IPS-11a (cell line): ENCODE measurements around the gene ABCG5.

Source experiments
- H3K4me3 ChIP-seq: one replicate; pipeline ENCODE4 v1.5.1; 2013; ENCODE audit warnings: low read depth, low read length, control low read depth

ABCG5 gene

DNA sequence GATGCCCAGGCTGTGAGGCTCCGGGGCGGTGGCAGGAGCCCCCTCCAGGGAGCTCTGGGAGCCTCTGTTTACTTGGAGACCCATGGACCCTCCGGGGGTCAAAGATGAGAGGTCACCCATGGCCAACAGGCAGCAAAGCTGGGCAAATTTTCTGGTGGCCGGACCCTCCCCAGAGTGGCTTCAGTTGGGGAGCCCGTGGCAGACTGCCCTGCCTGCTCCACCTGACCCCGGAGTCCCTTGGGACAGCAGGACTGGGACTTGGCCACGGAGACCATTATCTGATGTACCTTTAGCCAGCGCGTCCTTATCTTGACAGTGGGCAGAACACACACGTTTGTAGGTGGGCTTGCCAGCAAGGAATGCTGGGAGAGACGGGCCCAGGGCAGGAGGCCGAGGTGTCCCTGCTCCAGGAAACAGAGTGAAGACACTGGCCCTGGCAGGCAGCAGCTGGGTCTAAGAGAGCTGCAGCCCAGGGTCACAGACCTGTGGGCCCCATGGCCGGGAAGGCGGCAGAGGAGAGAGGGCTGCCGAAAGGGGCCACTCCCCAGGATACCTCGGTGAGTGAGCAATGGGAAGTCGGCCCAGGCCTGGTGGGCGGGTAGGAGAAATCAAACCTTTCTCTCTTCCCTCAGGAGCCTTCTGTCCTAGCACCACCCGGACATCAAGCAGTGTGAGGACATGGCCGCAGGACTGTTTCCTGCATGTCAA is at the start of gene ABCG5, which contains the start of gene ABCG8:
TSS of gene ABCG5 (minus strand) at position 280 of the 708 bp plus-strand sequence. CDS start at position 120, 160 bp downstream.
TSS of gene ABCG8 (plus strand) at position 412 of the 708 bp plus-strand sequence. CDS start at position 495, 83 bp downstream.
- no peak within 1 kb of the TSS for H3K4me3 ChIP-seq

DNA sequence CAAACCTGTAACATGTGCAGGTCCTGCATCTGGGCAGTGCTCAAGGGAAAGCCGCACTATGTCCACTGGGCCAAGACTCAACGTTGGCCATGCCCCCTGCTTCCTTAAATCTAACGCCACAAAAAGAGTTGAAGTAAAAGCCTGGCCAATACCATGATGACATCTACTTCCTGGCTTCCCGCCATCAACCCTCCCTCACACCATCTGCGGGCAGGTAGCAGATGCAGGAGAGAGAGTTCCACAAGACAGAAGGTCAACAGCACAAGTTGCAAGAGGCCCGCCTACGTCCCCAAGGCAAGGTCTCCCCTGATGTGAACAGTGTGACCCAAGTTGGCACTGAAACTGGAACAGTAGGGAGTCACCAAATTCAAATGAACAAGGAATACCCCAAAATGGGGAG is 48.5 kb upstream of the ABCG5 start:
- no peak overlapping the region for H3K4me3 ChIP-seq

DNA sequence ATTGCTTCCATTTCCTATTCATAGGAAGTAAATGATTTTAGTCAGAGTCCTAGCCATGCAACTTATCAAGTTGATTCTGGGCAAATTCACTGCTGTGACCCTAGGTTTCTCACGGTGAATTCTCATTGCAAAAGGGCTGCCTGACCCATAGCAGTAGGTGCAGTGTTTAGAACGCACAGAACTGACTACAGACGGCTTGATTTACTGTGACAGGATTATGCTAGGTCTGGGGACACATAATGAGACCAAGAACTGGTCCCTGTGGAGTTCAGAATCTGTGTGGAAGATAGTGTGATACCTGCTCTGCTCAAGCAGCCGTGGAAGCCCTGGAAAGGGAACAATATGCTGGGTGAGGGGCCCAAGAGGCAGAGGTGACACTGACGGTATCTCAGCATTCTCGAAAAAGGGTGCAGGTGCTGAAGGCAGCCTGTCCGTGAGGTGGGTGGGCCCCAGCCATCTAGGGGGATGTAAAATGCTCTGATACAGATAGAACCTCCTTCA is 46.5 kb upstream of the ABCG5 start:
- no peak overlapping the region for H3K4me3 ChIP-seq

DNA sequence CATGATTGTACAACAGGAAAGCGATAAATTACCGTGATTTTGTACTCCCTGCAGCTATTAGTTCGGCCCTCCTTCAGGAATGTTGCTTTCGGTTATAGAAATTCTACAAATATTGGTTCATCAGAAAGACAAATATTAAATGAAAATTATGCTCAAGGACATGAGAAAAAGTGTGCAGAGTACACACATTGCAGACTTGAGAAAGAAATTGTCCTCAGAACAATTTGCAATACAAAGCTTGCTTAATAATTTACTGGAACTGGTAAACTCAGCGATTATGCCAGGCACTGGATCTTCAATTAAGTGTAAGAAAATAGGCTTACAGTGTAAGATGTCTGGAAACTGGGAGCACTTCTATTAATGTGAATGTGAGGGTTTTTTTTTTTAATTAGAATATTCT is 46.0 kb upstream of the ABCG5 start:
- H3K4me3 ChIP-seq, result no peak overlapping the region

DNA sequence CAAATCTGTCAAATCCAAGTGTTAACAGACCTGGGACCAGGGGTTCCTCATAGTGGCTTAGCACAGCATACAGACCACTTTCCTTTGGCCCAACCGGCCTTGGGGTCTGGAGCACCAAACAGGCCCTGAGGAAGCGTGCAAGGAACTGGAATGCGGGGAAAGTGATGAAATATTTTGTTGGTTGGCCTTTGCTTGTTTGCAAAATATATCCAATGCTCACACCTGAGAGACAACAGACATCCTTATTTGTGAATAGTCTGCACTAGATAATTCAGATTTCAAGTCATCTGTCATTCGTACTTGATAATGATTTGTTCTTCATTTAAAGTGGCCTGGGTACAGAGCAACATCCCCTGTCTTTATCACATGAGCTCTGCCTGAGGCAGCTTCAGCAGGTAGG is 43.7 kb upstream of the ABCG5 start:
- H3K4me3 ChIP-seq, result no peak overlapping the region

DNA sequence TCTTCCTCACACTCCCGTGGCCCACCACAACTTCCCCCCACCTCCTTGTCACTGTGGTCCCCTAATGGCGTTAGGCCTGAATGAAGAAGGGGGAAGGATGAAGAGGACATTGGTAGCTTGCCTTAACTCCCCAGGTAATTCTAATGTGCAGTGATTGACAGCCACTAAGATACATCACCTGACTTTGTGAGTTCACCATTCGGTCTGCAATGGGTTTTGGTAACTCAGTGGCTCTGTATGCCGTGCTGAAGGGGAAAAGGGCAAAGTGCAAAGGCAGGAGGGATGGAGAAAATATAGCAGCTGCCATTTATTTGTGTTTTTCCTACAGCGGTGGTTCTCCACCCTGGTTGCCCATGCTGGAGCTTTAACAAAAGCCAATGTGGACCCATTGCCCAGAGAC is 42.3 kb upstream of the ABCG5 start:
- no peak overlapping the region for H3K4me3 ChIP-seq

DNA sequence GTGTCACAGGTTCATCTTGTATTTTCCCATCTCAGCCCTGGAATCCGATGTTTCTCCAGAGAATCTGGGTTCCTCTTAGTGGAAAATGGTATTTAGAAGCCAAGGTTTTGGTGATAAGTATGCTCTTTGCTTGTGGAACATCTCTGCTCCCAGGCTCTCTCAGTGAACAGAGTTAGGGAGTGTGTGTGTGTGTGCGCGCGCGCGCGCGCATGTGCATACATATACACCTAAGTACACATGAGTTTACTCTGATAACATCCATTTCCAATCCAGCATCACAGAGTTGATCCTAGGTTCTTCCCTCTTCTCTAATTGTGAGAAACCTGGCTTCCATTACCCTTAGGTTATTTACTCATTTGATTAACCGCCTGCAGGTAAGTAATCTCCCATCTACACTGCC is 41.8 kb upstream of the ABCG5 start:
- no peak overlapping the region for H3K4me3 ChIP-seq

DNA sequence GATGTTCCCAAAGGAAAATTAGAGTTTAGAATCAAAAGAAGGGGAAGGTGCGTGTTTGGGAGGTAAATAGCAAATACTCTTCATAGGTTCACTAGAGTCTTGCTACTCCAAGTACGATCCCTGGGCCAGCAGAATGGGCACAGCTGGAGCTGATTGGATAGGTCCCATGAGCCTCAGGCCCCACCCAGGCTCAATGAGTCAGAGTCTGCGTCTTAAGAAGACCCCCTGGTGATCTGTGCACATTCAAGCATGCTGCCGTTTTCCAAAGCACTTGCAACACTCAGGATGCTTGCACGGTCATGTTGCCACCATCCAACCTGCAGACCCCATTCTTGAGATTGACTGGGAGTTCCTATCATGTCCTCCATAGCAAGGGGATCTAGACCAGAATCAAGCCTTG is 40.6 kb upstream of the ABCG5 start:
- H3K4me3 ChIP-seq, result no peak overlapping the region

DNA sequence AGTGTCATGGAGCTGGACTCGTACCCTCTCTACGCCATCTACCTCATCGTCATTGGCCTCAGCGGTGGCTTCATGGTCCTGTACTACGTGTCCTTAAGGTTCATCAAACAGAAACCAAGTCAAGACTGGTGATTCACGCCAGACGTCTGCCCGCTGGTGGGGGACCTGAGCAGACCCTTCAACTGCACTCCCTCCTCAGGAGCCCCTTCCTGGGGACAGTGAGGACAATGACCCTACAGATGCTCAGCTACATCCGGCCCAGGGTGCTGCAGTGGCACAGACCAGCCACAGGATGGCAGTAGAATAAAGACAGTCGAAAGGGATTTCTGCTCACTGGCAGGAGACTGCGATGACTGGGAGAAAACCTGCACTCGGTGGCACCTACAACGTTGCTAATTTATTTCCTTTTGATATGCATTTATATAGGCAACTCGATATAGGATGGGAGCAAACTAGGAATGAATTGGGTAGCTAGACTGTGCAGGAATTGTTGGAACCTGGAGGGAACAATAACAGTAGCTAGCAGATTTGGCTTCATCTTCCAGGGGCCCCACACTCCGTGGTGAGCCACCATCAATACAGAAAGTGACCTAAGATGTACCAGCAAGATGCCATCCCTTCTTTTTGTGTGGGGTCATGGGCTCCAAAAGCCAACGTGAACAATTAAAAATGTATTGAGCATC is 39.3 kb upstream of the ABCG5 start:
- no peak overlapping the region for H3K4me3 ChIP-seq

DNA sequence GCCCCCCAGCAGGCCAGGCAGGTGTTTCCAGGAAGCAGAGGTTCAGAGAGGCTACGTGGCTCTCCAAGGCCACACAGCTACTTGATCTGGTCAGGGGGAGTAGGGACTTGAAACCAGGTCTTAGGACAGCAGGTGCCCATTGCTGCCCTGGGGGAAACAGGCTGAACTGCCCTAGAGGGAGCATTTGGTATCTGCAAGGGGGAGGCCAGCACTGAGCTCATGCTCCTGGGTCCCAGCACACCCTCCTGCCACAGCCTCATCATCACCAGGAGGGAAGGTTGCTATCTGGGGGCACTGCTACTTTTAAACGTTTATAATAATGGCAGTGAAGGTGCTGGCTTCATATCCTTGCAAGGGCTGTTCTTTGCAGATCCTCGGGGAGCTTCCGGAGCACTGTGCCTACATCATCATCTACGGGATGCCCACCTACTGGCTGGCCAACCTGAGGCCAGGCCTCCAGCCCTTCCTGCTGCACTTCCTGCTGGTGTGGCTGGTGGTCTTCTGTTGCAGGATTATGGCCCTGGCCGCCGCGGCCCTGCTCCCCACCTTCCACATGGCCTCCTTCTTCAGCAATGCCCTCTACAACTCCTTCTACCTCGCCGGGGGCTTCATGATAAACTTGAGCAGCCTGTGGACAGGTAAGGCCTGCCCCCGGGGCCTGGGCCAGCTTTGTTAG is 36.3 kb upstream of the ABCG5 start:
- no peak overlapping the region for H3K4me3 ChIP-seq

DNA sequence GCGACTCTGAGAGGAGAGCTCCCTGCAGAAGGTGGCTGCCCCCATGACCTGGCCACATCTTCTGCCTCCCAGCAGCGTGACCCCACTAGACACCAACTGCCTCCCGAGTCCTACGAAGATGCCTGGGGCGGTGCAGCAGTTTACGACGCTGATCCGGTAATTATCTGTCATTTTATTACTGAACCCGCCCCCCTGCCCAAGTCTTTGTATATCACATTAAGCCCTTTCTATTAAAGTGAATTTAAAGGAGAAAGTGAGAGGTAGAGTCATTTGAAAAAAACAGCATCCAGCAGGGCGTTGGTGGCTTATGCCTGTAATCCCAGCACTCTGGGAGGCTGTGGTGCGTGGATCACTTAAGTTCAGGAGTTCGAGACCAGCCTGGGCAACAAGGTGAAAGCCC is 33.5 kb upstream of the ABCG5 start:
- H3K4me3 ChIP-seq, result no peak overlapping the region

DNA sequence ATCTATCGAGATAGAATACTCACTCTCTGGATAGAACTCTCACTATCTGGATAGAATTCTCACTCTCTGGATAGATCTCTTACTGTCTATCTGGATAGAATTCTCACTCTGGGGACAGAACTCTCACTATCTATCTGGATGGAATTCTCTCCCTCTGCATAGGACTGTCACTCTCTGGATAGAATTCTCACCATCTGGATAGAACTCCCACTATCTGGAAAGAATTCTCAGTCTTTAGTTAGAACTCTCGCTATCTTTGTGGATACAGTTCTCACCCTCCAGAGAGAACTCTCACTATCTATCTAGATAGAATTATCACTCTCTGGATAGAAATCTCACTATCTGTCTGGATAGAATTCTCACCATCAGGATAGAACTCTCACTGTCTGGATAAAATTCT is 16.7 kb upstream of the ABCG5 start:
- no peak overlapping the region for H3K4me3 ChIP-seq

DNA sequence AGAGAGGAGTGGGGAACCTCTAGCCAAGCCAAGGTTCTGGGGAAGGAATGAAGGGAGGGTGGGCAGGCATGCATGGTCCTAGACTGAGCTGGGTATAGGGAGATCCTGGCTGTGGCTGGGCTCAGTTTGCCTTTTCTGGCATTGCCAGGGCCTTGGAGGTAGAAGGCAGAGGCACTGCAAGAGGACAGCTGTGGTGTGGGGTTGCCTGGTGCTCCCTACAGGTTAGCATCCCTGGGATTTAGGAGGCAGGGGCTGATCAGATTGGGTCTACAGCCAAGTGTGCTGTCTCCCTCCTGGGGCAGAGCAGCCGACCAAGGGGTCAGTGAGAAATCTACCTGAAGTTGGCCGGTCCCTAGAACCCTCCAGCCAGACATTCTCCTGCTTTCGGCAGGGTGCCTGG is 16.0 kb upstream of the ABCG5 start:
- no peak overlapping the region for H3K4me3 ChIP-seq

DNA sequence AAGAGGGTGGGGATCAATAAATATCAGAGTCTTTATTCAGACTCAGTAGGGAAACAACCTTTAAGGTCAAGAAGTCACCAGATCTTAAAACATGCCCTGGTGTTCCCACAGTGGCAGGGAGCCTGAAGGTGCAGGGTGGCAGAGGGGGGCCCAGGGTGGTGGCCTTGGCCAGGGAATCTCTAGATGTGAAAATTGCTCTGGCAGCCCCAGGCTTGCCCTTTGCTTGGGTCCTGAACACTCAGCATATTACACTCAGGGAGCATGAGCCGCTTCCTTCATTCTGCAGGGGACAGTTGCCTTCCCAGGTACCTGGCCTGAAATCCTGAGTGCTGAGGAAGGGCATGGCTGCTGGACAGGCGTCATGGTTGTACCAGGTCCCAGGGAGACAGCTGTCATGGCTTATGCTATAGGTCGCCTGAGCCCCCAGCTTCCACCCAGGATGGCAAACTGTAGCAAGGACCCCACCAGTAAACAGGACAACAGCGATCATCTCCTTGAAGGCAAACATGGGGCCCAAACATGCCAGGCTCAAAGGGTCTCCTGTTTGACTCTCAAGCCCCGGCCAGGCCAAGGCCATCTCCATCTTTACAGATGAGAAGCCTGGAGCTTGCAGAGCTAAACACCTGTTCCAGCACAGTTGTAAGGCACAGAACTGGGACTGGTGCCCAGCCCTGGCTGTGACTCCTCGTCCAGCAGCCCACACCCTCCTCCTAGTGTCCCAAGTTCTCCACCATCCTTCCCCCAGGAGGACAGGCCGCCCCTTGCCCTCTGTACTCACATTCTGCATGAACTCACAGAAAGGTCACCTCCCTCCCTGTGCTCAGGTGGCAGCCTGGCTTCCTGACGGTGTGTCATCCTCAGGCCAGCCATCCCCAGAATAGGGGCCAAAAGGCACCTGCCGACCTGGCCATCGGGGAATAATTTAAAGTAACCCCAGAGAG is 14.8 kb upstream of the ABCG5 start:
- no peak overlapping the region for H3K4me3 ChIP-seq

DNA sequence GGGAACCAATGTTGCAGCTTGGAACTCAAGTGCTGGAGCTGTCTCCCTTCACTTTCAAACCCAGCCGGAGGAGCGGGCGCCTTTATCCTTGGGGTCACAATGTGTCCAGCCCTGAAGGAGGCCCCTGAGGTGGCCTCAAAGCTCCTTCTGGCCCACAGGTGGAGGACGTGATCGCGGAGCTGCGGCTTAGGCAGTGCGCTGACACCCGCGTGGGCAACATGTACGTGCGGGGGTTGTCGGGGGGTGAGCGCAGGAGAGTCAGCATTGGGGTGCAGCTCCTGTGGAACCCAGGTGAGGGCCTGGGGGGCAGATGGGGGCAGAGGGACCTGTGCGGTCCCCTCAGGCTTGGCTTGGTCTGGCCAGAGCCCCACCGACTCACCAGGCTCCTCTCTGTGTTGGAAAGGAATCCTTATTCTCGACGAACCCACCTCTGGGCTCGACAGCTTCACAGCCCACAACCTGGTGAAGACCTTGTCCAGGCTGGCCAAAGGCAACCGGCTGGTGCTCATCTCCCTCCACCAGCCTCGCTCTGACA is 13.6 kb upstream of the ABCG5 start:
- H3K4me3 ChIP-seq, result no peak overlapping the region

DNA sequence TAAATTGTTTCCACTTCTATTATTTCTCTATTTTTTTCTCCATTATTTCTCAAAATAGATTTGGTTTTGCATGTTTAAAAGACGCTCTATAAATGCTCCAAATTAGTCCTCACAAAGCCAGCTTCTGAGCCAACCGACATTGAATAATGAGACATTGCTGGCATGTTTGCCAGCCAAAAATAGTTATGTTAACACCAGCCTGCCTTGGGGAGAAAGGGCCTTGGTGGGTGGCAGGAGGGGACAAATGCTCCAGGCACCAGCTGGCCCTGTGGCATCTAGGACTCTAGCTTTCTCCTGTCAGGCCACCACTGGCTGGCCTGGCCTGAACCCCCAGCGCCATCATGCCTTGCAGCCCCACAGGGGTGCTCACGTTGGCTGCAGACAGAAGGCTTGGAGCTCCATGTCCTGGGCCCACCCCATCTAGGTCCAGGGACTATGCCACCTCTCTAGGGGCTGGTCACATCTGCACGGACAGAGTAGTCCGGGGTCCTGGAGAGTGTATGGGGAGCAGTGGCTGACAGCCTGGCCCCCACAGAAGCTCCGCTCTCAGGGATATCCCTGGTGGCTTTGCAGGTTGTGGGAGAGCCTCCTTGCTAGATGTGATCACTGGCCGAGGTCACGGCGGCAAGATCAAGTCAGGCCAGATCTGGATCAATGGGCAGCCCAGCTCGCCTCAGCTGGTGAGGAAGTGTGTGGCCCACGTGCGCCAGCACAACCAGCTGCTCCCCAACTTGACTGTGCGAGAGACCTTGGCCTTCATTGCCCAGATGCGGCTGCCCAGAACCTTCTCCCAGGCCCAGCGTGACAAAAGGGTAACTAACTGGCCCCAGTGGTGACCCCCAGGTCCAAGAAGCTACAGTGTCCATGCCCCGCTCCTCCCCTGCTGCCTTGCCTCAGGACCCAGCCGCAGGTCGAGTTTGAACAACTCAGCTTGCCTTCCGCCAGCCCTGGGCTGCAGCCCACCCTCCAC is 12.7 kb upstream of the ABCG5 start:
- no peak overlapping the region for H3K4me3 ChIP-seq

DNA sequence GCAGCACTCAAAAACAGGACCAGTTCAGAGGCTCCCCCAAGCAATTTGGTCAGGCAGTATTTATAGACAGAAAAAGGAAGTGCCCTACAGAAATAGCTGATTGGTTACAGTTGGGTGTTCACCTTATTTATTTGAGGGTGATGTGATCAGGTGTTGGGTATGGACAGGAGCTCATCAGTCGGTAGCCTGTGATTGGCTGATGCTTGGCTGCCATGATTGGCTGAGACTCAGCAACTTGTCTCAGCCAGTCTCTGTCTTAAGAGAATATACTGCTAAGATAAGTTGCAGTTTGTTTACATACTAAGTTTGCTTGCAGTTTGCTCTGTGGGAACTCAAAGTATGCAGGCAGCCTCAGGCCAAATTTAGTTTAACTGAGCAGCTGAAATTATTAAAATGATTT is 9.6 kb upstream of the ABCG5 start:
- no peak overlapping the region for H3K4me3 ChIP-seq

DNA sequence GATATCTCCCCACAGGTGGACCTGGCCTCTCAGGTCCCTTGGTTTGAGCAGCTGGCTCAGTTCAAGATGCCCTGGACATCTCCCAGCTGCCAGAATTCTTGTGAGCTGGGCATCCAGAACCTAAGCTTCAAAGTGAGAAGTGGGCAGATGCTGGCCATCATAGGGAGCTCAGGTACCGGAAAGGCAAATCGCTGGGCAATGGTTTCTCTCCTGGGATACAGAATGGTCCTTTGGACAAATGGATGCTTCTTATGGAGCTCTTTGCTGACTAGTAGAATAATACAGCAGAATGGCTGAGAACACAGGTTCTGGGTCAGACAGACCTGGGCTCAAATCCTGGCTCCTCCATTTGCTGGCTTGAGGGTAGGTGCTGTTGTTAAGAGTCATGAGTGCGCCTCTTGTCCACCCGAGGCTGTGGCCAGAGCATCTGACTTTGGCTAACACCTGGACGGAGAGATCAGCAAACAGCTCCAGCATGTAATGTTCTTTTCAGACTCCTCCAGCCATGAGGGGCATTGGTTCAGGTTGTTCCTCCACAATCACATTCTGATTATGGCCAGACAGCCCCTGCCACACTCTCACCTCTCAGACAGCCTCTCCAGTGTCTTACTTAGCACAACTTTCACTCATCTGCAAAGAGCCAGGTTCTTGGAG is 7.6 kb upstream of the ABCG5 start:
- H3K4me3 ChIP-seq, result no peak overlapping the region

DNA sequence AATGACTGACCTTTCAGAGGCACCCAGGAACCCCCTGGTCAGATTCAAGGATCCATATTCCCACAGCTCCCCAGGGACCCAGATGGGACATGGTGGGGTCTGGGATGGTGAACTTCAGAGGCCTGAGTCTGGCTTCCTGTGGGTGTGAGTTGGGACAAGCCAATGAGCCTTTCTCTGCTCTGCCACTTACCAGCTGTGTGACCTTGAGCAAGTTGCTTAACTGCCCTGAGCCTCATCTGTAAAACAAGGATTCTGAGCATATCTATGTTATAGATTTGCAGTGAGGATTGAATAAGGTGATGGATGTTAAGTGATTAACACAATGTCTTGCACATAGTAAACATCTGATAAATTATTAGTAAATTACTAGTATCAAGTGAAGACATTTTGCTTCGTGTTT is 6.5 kb upstream of the ABCG5 start:
- H3K4me3 ChIP-seq, result no peak overlapping the region
